Testis (tissue), 3 donors: Measurements from ENCODE around the gene RUNDC3A. TPM values are rescaled to one million over a fixed set of nuclear protein-coding genes. Genes with fewer than 3 reads are reported as not detected.

Experiments
- DNase-seq: peaks from one replicate; pipeline ENCODE4 v3.0.0-alpha.2; 2019
- H3K27ac ChIP-seq, 2 donors: fragments of 200-600 bp; sonication (generic); one replicate each; pipeline ENCODE4 v1.5.1; 2019
- H3K27me3 ChIP-seq: fragments of 200-600 bp; sonication (generic); one replicate; pipeline ENCODE4 v1.5.1; 2019
- H3K36me3 ChIP-seq: fragments of 200-600 bp; sonication (generic); one replicate; pipeline ENCODE4 v1.5.1; 2017; ENCODE audit warnings: low read depth; ENCODE audit errors: missing control alignments
- H3K4me1 ChIP-seq: fragments of 200-600 bp; sonication (generic); one replicate; pipeline ENCODE4 v1.5.1; 2019
- H3K4me3 ChIP-seq, 2 donors: fragments of 200-600 bp; sonication (generic); one replicate each; pipeline ENCODE4 v1.5.1; 2017 to 2019
- H3K9me3 ChIP-seq: fragments of 200-600 bp; sonication (generic); one replicate; pipeline ENCODE4 v1.5.1; 2017
- POLR2A ChIP-seq: fragments of 450-650 bp; IDR thresholded peaks from one replicate; pipeline ENCODE4 v1.6.1; 2017; ENCODE audit warnings: antibody characterized with exemption, mild to moderate bottlenecking, moderate library complexity
- WGBS, 2 donors: methylation state at CpG; one replicate each; pipeline ENCODE4 v1.1.5; 2018; 5-methylcytosine and 5-hydroxymethylcytosine counted together
- intact Hi-C: fragments of 100-400 bp; cut with DNase I; formaldehyde crosslinking; loops from one replicate; pipeline ENCODE4 v1.15.1; 2023; ENCODE audit warnings: low total_unique reads
- polyA plus RNA-seq: library from polyadenylated mRNA; stranded (reverse); fragments of 350-450 nt; fragmentation: Illumina TruSeq; extraction: RNeasy Lipid Tissue Mini Kit (QIAGEN cat#74804); gene quantifications from one replicate; pipeline ENCODE4 v1.2.3, GENCODE V29; 2014; ENCODE audit warnings: low read depth, low replicate concordance; ENCODE audit not compliant: insufficient read depth
- total RNA-seq, 2 donors: library from RNA; depleted of rRNA; stranded (reverse); fragments of >200 nt; gene quantifications; one replicate each; pipeline ENCODE4 v1.2.3, GENCODE V29; 2016
- TF ChIP-seq, protein P1 (sequence below), 3 experiments: fragments of 450-650 bp in 2 of 3; fragments of 200-600 bp in 1 of 3; sonication (generic) in 1 of 3; IDR thresholded peaks; one replicate each; pipeline ENCODE4 v1.5.1; 2016 to 2019; ENCODE audit warnings: antibody characterized with exemption in 3 of 3, mild to moderate bottlenecking in 2 of 3, moderate library complexity in 1 of 3

RUNDC3A gene
- total and polyA plus RNA-seq, 3 donors from 2014 or later: 14.6 to 53.1 (median 17.5) TPM

- Histone ChIP-seq H3K9me3 (no peaks in the 10 kb centered on the region), H3K36me3 (no peaks in the 10 kb centered on the region), H3K27me3 (no peaks in the 10 kb centered on the region), H3K4me3 (no peak overlapping the region), H3K27ac (no peak overlapping the region), H3K4me1 (peaks cover 24% of the 10 kb centered on the region)
- TF ChIP-seq, protein P1, sequence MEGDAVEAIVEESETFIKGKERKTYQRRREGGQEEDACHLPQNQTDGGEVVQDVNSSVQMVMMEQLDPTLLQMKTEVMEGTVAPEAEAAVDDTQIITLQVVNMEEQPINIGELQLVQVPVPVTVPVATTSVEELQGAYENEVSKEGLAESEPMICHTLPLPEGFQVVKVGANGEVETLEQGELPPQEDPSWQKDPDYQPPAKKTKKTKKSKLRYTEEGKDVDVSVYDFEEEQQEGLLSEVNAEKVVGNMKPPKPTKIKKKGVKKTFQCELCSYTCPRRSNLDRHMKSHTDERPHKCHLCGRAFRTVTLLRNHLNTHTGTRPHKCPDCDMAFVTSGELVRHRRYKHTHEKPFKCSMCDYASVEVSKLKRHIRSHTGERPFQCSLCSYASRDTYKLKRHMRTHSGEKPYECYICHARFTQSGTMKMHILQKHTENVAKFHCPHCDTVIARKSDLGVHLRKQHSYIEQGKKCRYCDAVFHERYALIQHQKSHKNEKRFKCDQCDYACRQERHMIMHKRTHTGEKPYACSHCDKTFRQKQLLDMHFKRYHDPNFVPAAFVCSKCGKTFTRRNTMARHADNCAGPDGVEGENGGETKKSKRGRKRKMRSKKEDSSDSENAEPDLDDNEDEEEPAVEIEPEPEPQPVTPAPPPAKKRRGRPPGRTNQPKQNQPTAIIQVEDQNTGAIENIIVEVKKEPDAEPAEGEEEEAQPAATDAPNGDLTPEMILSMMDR (IDR thresholded peaks at IDR 0.05): no peak
- no peak for TF ChIP-seq POLR2A
- 63 to 90% methylated on average over 1 to 2 of the region's 2 CpGs for WGBS, 2 donors
- no peak for DNase-seq
- intact Hi-C loops: no loop called here
These were observed 26.8 kb upstream of the RUNDC3A start for GRCh38 chr17:44281570-44281969.

DNA sequence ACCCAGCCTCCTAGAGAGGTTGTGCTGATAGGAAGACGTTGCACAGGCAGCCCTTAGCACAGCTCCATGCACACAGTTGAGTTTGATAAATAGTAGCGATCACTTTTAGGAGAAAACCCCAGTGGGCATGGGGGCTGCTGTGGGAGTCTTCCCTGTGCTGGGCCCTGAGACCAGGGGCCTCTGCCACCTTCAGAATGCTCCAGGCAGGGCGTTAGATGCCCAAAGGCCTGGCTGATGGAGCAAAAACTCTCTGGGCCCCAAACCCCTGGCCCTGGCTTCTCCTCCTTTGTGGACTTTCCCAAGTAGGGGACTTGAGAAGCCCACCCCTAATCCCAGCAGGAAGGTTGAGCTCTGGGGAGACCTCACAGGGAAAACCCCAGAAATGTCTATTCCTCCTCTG, 26.1 kb upstream of the RUNDC3A start:
- TF ChIP-seq POLR2A: no peak
- H3K36me3 ChIP-seq: no peaks in the 10 kb centered on the region
- H3K27ac ChIP-seq: no peak overlapping the region
- intact Hi-C loops: no loop called here
- H3K27me3 ChIP-seq: no peaks in the 10 kb centered on the region
- no peaks in the 10 kb centered on the region for H3K9me3 ChIP-seq
- H3K4me1 ChIP-seq: peaks cover 24% of the 10 kb centered on the region
- WGBS, 2 donors: 73 to 79% methylated on average over 3 of the region's 3 CpGs
- no peak for DNase-seq
- no peak overlapping the region for H3K4me3 ChIP-seq

DNA sequence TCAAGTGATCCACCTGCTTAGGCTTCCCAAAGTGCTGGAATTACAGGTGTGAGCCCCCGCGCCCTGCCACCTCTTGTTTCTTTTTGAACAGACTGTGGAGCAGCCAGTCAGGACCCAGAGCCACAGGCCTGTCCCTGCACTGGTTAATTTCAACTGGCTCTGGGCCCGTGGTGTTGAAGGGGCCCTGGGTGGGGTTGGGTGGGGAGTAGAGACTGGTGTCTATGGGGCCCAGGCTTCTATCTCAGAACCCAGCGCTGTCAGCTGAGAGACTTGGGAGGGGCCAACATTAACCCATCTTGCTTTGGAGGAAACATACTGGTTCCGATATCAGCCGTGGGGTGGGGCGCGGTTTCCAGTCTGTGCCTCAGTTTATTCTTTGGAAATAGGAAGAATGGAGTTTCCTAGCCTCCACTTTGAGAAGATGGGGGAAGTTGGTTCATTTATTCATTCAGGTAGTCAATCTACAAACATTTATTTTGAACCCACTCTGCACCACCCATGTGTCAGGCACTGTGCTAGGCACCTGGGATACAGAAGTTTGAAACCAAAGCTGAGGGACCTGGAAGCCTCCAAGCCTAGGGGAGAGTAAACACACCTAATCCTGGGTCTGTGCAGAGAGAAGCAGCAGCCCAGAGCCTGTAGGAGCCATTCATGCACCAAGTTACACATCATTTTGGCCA, 24.9 kb upstream of the RUNDC3A start:
- no peak overlapping the region for H3K4me3 ChIP-seq
- H3K27ac ChIP-seq: no peak overlapping the region
- WGBS, 2 donors: 89 to 92% methylated on average over 8 of the region's 8 CpGs
- peaks cover 24% of the 10 kb centered on the region for H3K4me1 ChIP-seq
- DNase-seq: no peak
- no peaks in the 10 kb centered on the region for H3K36me3 ChIP-seq
- no peaks in the 10 kb centered on the region for H3K27me3 ChIP-seq
- no peaks in the 10 kb centered on the region for H3K9me3 ChIP-seq
- intact Hi-C loops: no loop called here
- TF ChIP-seq, protein P1 (IDR thresholded peaks at IDR 0.05): no peak
- no peak for TF ChIP-seq POLR2A

DNA sequence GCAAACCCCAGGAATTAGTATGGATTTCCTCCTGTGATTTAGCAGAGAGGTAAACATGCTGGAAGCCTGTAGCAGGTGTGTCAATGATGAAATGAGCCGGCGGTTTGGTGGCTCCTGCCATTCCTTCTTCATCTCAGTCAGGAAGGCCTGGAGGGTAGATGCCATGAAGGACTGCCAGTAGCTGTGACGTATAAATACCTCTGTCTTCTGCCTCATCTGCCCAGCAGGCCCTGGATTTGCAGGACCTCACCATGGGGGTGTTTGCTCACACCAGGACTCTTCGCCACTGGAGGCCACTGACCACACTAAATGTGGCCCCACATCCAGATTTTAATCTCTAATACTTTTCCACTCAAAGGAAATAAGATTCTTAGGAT, 24.4 kb upstream of the RUNDC3A start:
- Histone ChIP-seq H3K4me1 (peaks cover 24% of the 10 kb centered on the region), H3K27ac (no peak overlapping the region), H3K36me3 (no peaks in the 10 kb centered on the region), H3K4me3 (no peak overlapping the region), H3K9me3 (no peaks in the 10 kb centered on the region), H3K27me3 (no peaks in the 10 kb centered on the region)
- TF ChIP-seq, protein P1 (IDR thresholded peaks at IDR 0.05): no peak
- TF ChIP-seq POLR2A: no peak
- intact Hi-C loops: no loop called here
- WGBS, 2 donors: 93 to 100% methylated on average over 4 of the region's 4 CpGs
- DNase-seq: no peak

GRCh38 chr17:44287651-44288050, 20.8 kb upstream of the RUNDC3A start:
- no peaks in the 10 kb centered on the region for H3K27me3 ChIP-seq
- H3K36me3 ChIP-seq: no peaks in the 10 kb centered on the region
- TF ChIP-seq, protein P1 (IDR thresholded peaks at IDR 0.05): no peak
- no peak for TF ChIP-seq POLR2A
- H3K27ac ChIP-seq: no peak overlapping the region
- intact Hi-C loops: no loop called here
- no peak for DNase-seq
- no peak overlapping the region for H3K4me3 ChIP-seq
- no peaks in the 10 kb centered on the region for H3K4me1 ChIP-seq
- no peaks in the 10 kb centered on the region for H3K9me3 ChIP-seq
- WGBS, 2 donors: 77 to 83% methylated on average over 8 of the region's 8 CpGs
